Measurements from ENCODE around the gene SYT2.
"Not testable (repeated sequence)": the region's sequence is repeated elsewhere in the genome, so short reads cannot be mapped to it uniquely, and the experiment has no call there.

SYT2 gene

GRCh38 chr1:202545647-202546303 lies 164.5 kb downstream of the SYT2 start:
- not testable (repeated sequence) for DNase-seq (ENCODE audit: low read depth)

- not testable (repeated sequence) for DNase-seq (ENCODE audit: low read depth)
Observed at GRCh38 chr1:202544766-202545449, 165.3 kb downstream of the SYT2 start.

- not testable (repeated sequence) for DNase-seq (ENCODE audit: low read depth)
Observed at GRCh38 chr1:202543537-202543936, 166.7 kb downstream of the SYT2 start.

GRCh38 chr1:202542415-202542814 lies 167.8 kb downstream of the SYT2 start:
- not testable (repeated sequence) for DNase-seq (ENCODE audit: low read depth)

- not testable (repeated sequence) for DNase-seq (ENCODE audit: low read depth)
Observed at GRCh38 chr1:202540858-202541257, 169.4 kb downstream of the SYT2 start.

Data from stimulated activated CD8-positive, alpha-beta memory T cell treated with anti-CD3 and anti-CD28 coated beads, Interleukin-12 subunit alpha, Interleukin-12 subunit beta, amount 100 ng/mL, for 4 hours (primary cell).